Mucosa of stomach (tissue), 1 donor: ENCODE results near the gene DHRS4L2.
"Not testable (repeated sequence)": the region's sequence is repeated elsewhere in the genome, so short reads cannot be mapped to it uniquely, and the experiment has no call there.

ENCODE experiments used
- H3K27me3 ChIP-seq: one replicate; pipeline ENCODE4 v1.7.0; 2013; ENCODE audit warnings: mild to moderate bottlenecking, low read length; ENCODE audit not compliant: control insufficient read depth, insufficient read depth
- H3K36me3 ChIP-seq: one replicate; pipeline ENCODE4 v1.7.0; 2013; ENCODE audit warnings: low read length; ENCODE audit not compliant: control insufficient read depth, insufficient read depth
- H3K4me1 ChIP-seq: one replicate; pipeline ENCODE4 v1.7.0; 2013; ENCODE audit warnings: mild to moderate bottlenecking, low read length; ENCODE audit not compliant: control insufficient read depth, insufficient read depth
- H3K4me3 ChIP-seq: one replicate; pipeline ENCODE4 v1.7.0; 2013; ENCODE audit warnings: low read length
- H3K9ac ChIP-seq: one replicate; pipeline ENCODE4 v1.7.0; 2013; ENCODE audit warnings: mild to moderate bottlenecking, low read length, moderate library complexity
- H3K9me3 ChIP-seq: one replicate; pipeline ENCODE4 v1.7.0; 2013; ENCODE audit warnings: mild to moderate bottlenecking, low read length, moderate library complexity; ENCODE audit not compliant: control insufficient read depth
- donor health status: Pancreatic carcinoma.

Gene DHRS4L2

DNA sequence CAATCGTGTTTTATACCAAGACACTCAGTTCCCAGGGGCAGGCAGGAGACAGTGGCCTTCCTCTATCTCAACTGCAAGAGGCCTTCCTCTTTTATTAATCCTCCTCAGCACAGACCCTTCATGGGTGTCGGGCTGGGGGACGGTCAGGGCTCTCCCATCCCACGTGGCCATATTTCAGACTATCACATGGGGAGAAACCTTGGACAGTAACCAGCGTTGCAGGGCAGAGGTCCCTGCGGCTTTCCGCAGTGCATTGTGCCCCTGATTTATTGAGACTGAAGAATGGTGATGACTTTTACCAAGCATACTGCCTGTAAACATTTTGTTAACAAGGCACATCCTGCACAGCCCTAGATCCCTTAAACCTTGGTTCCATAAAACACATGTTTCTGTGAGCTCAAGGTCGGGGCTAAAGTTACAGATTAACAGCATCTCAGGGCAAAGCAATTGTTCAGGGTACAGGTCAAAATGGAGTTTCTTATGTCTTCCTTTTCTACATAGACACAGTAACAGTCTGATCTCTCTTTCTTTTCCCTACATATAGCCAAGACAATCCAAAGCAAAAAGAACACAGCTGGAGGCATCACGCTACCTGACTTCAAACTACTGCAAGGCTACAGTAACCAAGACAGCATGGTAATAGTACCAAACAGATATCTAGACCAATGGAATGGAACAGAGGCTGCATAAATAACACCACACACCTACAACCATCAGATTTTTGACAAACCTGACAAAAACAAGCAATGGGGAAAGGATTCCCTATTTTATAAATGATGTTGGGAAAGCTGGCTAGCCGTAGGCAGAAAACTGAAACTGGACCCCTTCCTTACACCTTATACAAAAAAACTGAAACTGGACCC, 6.5 kb upstream of the DHRS4L2 start:
- H3K9ac ChIP-seq, H3K27me3 ChIP-seq, H3K4me1 ChIP-seq, H3K9me3 ChIP-seq, H3K36me3 ChIP-seq, H3K4me3 ChIP-seq: not testable (repeated sequence)

DNA sequence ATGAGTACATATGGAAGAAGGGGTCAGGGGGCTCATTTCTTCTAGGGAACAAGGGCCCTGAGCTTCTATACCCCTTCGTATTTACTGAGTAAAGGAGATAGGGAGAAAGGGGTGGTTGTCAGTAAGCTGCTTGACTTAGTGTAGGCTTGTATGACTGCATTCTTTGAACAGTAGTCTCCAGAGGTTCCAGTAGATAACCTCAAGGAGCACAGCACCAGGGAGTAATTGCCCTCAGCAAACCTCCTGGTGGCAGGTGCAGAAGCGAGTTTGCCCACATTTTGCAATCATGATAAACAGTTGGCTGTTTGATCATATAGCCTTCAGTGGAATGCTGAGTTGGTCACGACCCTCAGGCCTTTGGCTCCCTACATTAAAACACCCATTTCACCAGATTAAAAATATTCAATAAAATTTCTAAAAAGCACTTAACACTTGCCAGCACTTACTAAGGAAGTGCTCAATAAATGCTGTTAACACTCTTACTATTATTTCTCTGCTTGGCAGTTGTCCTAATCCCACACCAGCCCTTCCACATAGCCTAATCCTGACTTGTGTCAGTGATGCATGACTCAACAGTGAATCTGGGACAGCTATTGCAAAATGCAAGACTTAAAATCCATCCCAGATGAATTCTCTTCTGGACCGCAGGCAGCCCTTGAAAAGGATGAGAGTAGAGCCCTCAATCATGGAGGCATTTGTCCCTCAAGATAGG, 3.7 kb upstream of the DHRS4L2 start:
- no peak overlapping the region for H3K9ac ChIP-seq
- H3K36me3 ChIP-seq, result no peaks in the 10 kb centered on the region
- H3K9me3 ChIP-seq, result no peaks in the 10 kb centered on the region
- H3K4me3 ChIP-seq, result no peak overlapping the region
- H3K27me3 ChIP-seq, result no peaks in the 10 kb centered on the region
- H3K4me1 ChIP-seq, result peaks cover 7% of the 10 kb centered on the region

DNA sequence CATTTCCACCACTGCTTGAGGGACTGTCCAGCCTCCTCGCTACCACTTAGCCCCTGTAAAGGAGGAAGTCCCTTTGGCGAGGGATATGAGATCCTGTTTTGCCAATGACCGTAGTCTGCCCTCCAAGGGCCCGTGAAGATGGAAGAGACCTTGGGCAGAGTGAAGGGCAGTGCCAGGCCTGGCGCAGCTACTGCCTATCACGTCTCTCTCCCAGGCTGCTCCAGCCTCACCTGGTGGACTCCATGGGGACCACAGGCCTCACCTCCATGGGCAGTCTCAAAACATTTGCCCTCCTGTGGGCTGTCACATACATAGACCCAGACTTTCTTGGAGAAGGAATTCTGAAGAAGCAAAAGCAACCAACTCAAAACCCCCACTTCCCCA, 514 bp upstream of the DHRS4L2 start:
- H3K9ac ChIP-seq, H3K36me3 ChIP-seq, H3K4me1 ChIP-seq, H3K9me3 ChIP-seq, H3K27me3 ChIP-seq, H3K4me3 ChIP-seq: not testable (repeated sequence)

DNA sequence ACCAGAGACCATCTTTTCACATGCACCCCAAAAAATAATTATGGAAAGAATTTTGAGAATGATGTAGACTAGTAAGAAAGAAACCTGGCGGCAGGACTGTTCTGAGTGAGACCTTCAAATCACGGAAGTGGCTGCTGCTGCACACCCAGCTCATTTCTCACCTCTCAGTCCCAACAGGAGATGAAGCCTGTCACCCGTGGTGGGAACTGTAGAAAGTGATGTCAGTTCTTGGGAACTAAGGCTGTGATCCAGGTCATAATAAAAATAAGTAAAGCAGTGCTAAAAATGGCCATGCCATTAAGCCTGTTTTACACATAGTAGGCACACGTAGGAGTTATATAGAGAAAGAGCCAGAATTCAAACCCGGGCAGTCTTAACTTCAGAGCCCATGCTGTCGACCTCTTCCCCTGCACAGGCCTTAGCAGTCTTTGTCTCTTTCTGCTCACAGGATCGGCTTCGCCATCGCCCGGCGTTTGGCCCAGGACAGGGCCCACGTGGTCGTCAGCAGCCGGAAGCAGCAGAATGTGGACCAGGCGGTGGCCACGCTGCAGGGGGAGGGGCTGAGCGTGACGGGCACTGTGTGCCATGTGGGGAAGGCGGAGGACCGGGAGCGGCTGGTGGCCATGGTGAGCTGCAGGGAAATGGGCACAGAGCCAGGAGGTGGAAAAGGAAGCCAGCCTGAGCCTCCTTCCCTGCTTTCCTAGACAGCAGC, 1.2 kb downstream of the DHRS4L2 start:
- not testable (repeated sequence) for H3K4me3 ChIP-seq, H3K36me3 ChIP-seq, H3K9ac ChIP-seq, H3K9me3 ChIP-seq, H3K4me1 ChIP-seq, H3K27me3 ChIP-seq

DNA sequence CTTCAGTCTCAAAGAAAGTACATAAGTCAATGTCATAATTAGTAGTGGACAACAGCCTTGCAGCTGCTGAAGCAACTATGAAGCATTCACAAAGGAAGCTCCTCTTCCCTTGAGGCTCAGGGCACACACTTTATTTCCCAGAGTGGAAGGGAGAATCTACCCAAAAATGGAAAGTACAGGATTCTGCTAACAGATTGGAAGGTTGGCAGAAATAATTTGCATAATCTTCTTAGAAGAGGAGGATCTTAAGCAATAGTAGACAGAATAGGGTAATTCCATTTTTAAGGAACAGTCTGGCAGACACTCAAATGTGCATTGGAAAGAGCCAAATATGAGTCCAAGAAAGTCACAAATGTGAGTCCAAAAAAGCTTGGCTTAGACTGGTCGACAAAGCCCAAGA, 2.2 kb downstream of the DHRS4L2 start:
- H3K4me1 ChIP-seq, H3K9ac ChIP-seq, H3K4me3 ChIP-seq, H3K9me3 ChIP-seq, H3K36me3 ChIP-seq, H3K27me3 ChIP-seq: not testable (repeated sequence)

DNA sequence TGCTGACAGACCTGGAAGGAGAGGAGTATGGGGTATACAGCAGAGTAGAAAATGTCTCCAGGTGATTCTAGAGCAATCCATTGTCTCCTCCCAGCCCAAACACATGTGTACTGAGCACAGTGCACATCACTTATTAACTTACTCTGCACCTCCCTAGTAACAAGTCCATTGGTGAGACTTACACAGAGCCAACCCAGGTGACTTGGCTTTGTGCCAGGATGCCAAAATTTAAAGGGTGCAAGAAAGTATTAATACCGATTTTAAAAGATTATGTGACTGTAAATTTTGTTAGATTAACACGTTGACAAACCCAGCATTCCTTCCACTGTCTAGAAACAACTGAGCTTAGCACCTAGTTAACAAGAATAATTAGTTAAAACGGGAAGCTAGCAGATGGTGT, 4.3 kb downstream of the DHRS4L2 start:
- not testable (repeated sequence) for H3K9ac ChIP-seq, H3K27me3 ChIP-seq, H3K4me3 ChIP-seq, H3K9me3 ChIP-seq, H3K36me3 ChIP-seq, H3K4me1 ChIP-seq

DNA sequence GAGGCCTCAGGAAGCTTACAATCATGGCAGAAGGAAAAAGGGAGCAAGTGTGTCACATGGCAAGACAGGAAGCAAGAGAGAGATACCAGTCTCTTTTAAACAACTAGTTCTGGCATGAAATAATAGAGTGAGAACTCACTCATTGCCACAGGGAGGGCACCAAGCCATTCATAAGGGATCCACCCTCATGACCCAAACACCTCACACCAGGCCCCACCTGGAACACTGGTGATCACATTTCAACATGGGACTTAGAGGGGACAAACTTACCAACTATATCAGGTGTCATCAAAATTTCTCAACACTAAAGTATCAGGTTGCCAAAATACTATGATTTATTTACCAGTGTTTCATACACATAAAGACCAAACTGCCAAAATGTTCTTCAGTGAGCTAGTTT, 7.3 kb downstream of the DHRS4L2 start:
- not testable (repeated sequence) for H3K27me3 ChIP-seq, H3K36me3 ChIP-seq, H3K4me3 ChIP-seq, H3K4me1 ChIP-seq, H3K9ac ChIP-seq, H3K9me3 ChIP-seq

DNA sequence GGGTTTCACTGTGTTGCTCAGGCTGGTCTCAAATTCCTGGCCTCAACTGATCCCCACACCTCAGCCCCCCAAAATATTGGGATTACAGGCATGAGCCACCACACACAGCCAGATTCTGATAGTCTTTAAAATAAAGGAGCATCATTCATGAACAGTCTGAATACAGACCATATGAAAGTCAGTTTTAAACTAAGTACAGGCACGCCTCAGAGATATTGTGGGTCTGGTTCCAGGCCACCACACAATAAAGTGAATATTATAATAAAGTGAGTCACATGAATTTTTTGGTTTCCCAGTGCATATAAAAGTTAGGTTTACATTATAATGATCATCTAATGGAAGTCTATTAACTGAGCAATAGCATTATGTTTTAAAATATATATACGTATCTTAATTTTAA, 8.1 kb downstream of the DHRS4L2 start:
- not testable (repeated sequence) for H3K9me3 ChIP-seq, H3K36me3 ChIP-seq, H3K27me3 ChIP-seq, H3K4me3 ChIP-seq, H3K9ac ChIP-seq, H3K4me1 ChIP-seq

DNA sequence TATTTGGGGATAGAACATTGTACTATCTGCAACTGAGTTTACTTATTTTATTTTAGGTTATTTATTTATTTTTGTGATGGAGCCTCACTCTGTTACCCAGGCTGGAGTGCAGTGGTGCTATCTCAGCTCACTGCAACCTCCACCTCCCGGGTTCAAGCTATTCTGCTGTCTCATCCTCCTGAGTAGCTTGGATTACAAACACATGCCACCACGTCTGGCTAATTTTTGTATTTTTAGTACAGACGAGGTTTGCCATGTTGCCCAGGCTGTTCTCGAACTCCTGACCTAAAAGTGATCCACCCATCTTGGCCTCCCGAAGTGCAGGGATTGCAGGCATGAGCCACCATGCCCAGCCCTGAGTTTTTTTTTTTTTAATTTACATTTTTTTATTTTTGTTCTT, 10.9 kb downstream of the DHRS4L2 start:
- H3K27me3 ChIP-seq, H3K4me1 ChIP-seq, H3K36me3 ChIP-seq, H3K4me3 ChIP-seq, H3K9me3 ChIP-seq, H3K9ac ChIP-seq: not testable (repeated sequence)

DNA sequence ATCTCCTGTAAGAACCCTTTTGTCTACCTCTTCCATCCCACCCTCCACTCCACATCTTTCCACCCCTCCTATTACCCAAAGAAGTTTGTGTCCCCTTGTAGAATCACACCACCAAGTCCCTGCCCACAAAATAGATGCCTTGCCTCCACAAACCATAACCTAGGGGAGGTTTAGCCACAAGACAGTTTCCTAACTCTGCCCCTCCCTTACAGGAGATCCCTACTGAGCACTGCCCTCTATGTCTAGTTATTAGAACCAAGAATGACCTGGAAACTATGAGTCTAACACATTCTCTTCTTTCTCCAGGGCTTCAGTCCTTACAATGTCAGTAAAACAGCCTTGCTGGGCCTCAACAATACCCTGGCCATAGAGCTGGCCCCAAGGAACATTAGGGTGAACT, 12.3 kb downstream of the DHRS4L2 start:
- not testable (repeated sequence) for H3K9me3 ChIP-seq, H3K27me3 ChIP-seq, H3K4me1 ChIP-seq, H3K4me3 ChIP-seq, H3K36me3 ChIP-seq, H3K9ac ChIP-seq

DNA sequence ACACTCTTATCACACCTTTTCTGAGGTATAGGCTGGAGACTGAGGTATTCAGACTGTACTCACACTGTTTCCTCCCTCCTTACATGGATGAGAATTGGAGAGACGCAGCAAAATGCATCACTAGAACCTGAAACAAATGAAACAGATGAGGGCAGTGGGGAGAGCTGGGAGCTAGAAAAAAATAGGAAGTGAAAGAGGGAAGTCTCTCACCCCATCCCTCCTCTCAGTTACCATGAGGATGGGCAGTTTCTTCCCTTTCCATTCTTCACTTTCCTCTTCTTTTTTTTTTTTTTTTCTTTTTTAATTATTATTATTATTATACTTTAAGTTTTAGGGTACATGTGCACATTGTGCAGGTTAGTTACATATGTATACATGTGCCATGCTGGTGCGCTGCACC, 12.9 kb downstream of the DHRS4L2 start:
- H3K9ac ChIP-seq, H3K36me3 ChIP-seq, H3K4me1 ChIP-seq, H3K4me3 ChIP-seq, H3K9me3 ChIP-seq, H3K27me3 ChIP-seq: not testable (repeated sequence)

DNA sequence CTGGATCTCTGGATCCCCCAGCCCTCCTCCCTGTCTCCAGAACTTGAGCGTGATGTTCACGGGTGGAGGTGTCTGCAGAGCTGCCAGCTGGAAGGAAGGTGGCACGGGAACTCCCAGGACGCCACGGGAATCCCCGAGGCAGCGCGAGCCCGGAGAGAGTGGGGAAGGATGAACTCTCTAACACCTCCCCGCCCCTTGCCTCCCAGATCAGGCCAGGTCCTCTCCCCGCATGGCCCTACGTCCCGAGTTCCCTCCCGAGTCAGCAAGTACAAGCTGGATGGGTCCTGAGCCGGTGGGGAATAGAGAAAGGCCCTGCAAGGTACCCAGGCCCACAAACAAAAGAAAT, 17.7 kb downstream of the DHRS4L2 start:
- not testable (repeated sequence) for H3K27me3 ChIP-seq, H3K9me3 ChIP-seq, H3K36me3 ChIP-seq, H3K4me3 ChIP-seq, H3K9ac ChIP-seq, H3K4me1 ChIP-seq
